Uterus (tissue), 2 donors: ENCODE results near the gene PEX16.

ENCODE experiments used
- CTCF ChIP-seq, 4 experiments: fragments of 200-600 bp in 2 of 4; fragments of 450-650 bp in 2 of 4; sonication (generic) in 2 of 4; IDR thresholded peaks; one replicate each; pipeline ENCODE4 v1.5.1; 2016 to 2019; ENCODE audit warnings: antibody characterized with exemption in 4 of 4, mild to moderate bottlenecking in 2 of 4, moderate library complexity in 1 of 4
- POLR2A ChIP-seq, 2 donors: fragments of 450-650 bp; IDR thresholded peaks; one replicate each; pipeline ENCODE4 v1.6.1; 2016; ENCODE audit warnings: antibody characterized with exemption in 2 of 2, mild to moderate bottlenecking in 1 of 2, moderate library complexity in 1 of 2

GRCh38 chr11:45915446-45915845, 2.2 kb downstream of the PEX16 start:
- TF ChIP-seq CTCF (IDR thresholded peaks at IDR 0.05) (no peak), POLR2A (IDR thresholded peaks at IDR 0.05) (no peak)
